GM12878 (cell line): Measurements from ENCODE around the gene PPHLN1. TPM values are rescaled to one million over a fixed set of nuclear protein-coding genes. Genes with fewer than 3 reads are reported as not detected.

Experiments
- BHLHE40 ChIP-seq, 2 experiments: fragments of 450-650 bp in 1 of 2; IDR thresholded peaks; 2 replicates each; pipeline ENCODE4 v1.6.1; 2011 to 2017; ENCODE audit warnings: low read depth in 2 of 2, borderline replicate concordance in 1 of 2, improper control_type of control experiment in 1 of 2, low read length in 1 of 2, mild to moderate bottlenecking in 1 of 2
- EP300 ChIP-seq, 2 experiments: fragments of 150-350 bp in 1 of 2; IDR thresholded peaks; 2 replicates each; pipeline ENCODE4 v1.6.1; 2011 to 2012; ENCODE audit warnings: low read depth in 2 of 2, low read length in 2 of 2, borderline replicate concordance in 1 of 2, improper control_type of control experiment in 1 of 2, inconsistent platforms in 1 of 2; ENCODE audit not compliant: control insufficient read depth in 1 of 2
- HCFC1 ChIP-seq: fragments of 150-350 bp; IDR thresholded peaks from 2 replicates; pipeline ENCODE4 v1.6.1; 2014; ENCODE audit warnings: low read length
- IKZF2 ChIP-seq, 2 experiments: fragments of 450-650 bp; IDR thresholded peaks; 2 replicates each; pipeline ENCODE4 v1.6.1; 2017; ENCODE audit warnings: mild to moderate bottlenecking in 2 of 2, moderate library complexity in 2 of 2
- NBN ChIP-seq: fragments of 450-650 bp; IDR thresholded peaks from 2 replicates; pipeline ENCODE4 v1.6.1; 2016
- NFXL1 ChIP-seq: fragments of 450-650 bp; IDR thresholded peaks from 2 replicates; pipeline ENCODE4 v1.6.1; 2017; ENCODE audit warnings: antibody characterized with exemption, mild to moderate bottlenecking, borderline replicate concordance
- PAX5 ChIP-seq: IDR thresholded peaks from 2 replicates; pipeline ENCODE4 v1.6.1; 2011; ENCODE audit warnings: low read depth, low read length, borderline replicate concordance
- POLR2A ChIP-seq: IDR thresholded peaks from 2 replicates; pipeline ENCODE4 v1.6.1; 2011; ENCODE audit warnings: low read depth, mild to moderate bottlenecking, low read length
- SRF ChIP-seq, 2 experiments: IDR thresholded peaks; 2 replicates each; pipeline ENCODE4 v1.6.1; 2011; ENCODE audit warnings: low read depth in 2 of 2, low read length in 2 of 2, mild to moderate bottlenecking in 1 of 2, moderate library complexity in 1 of 2
- ZNF384 ChIP-seq: IDR thresholded peaks from 2 replicates; pipeline ENCODE4 v1.6.1; 2012; ENCODE audit warnings: low read depth, mild to moderate bottlenecking, low read length, improper control_type of control experiment, borderline replicate concordance
- polyA plus RNA-seq, 11 experiments: library from polyadenylated mRNA; depleted of rRNA in 4 of 11; unstranded in 6 of 11; stranded (reverse) in 5 of 11; fragments of >200 nt; fragmentation: Nextera tagmentation in 4 of 11; fragmentation: Illumina TruSeq in 1 of 11; extraction: Ambion mirVana in 4 of 11; extraction: Trizol in 1 of 11; gene quantifications; 1 replicate in 1 of 11; 2 replicates in 10 of 11; pipeline versions ENCODE4 v1.2.1 to v1.2.3, GENCODE V29; 2011 to 2016; ENCODE audit warnings: inconsistent platforms in 2 of 11, missing spikeins in 2 of 11, low read depth in 1 of 11
- total RNA-seq, 4 experiments: library from RNA; depleted of rRNA in 3 of 4; stranded (reverse); fragments of >200 nt in 3 of 4; fragmentation: Illumina TruSeq in 1 of 4; extraction: Trizol in 1 of 4; gene quantifications; 2 replicates each; pipeline versions ENCODE4 v1.2.1 to v1.2.3, GENCODE V29; 2013 to 2021
- TF ChIP-seq, protein P1 (sequence below): IDR thresholded peaks from 2 replicates; pipeline ENCODE4 v1.6.1; 2012; ENCODE audit warnings: low read length, inconsistent platforms
- TF ChIP-seq, protein P2 (sequence below): fragments of 450-650 bp; IDR thresholded peaks from 2 replicates; pipeline ENCODE4 v1.6.1; 2017; ENCODE audit warnings: antibody characterized with exemption, mild to moderate bottlenecking, moderate library complexity
- TF ChIP-seq, protein P3 (sequence below): fragments of 450-650 bp; IDR thresholded peaks from 2 replicates; pipeline ENCODE4 v1.6.1; 2017; ENCODE audit warnings: low read depth, mild to moderate bottlenecking, moderate library complexity
- TF ChIP-seq, protein P4 (sequence below): fragments of 450-650 bp; IDR thresholded peaks from 2 replicates; pipeline ENCODE4 v1.6.1; 2017; ENCODE audit warnings: mild to moderate bottlenecking, moderate library complexity
- TF ChIP-seq, protein P5 (sequence below): fragments of 450-650 bp; conservative IDR thresholded peaks from 2 replicates; pipeline ENCODE4 v1.6.1; 2017; ENCODE audit warnings: mild to moderate bottlenecking, moderate library complexity

PPHLN1 gene
- total and polyA plus RNA-seq, 10 of the 15 experiments (the other 5 are each of a cell fraction or from before 2014, with no cell fraction given), result 73.6 to 117 (median 92.1) TPM

DNA sequence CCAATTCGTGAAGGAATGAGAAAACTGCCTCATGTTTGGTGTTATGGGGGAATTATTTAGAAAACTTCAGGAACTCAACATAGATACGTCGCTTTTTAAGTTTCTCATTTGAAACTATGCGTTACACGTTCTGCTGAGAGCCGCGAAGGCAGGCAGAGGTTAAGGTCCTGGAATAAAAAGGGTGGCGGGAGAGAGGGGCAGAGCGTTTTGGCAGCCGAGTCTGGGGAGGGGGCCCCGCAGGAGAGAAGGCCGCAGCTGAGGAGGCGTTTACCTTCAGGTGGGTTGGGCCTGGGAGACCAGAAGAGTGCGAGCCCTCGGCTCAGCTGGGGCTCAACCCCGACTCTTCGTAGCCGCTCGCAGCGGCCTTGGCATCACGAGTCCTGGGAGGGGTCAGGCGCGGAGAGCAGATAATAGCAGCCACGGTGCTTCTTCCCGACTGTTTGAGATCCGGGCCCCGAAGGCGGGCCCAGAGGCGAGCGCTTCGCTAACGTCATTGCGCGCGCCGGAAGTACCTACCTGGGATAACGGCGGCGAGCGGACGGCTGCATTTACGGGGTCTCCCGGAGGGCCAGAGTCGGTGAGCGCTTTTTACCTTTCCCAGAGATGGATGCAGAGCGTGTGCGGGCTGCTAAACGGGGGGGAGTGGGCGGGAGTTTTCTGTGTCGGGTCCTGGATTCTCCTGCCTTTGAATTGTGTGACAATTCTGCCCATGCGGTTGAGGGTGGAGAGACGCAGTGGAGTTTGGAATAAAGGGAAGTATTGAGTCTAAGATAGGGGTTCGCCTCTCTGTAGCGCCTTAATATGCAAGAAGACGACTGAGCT lies at the start of gene PPHLN1, which contains the start of gene ZCRB1 (continued):
- TF ChIP-seq, protein P1, sequence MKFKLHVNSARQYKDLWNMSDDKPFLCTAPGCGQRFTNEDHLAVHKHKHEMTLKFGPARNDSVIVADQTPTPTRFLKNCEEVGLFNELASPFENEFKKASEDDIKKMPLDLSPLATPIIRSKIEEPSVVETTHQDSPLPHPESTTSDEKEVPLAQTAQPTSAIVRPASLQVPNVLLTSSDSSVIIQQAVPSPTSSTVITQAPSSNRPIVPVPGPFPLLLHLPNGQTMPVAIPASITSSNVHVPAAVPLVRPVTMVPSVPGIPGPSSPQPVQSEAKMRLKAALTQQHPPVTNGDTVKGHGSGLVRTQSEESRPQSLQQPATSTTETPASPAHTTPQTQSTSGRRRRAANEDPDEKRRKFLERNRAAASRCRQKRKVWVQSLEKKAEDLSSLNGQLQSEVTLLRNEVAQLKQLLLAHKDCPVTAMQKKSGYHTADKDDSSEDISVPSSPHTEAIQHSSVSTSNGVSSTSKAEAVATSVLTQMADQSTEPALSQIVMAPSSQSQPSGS, result no peak
- TF ChIP-seq EP300 (IDR thresholded peaks at IDR 0.05; ENCODE audit: borderline replicate concordance in 1 of 2, control insufficient read depth in 1 of 2, low read depth in 2 of 2, low read length in 2 of 2) (no peak), BHLHE40 (IDR thresholded peaks at IDR 0.05; ENCODE audit: borderline replicate concordance in 1 of 2, low read depth in 2 of 2, low read length in 1 of 2) (peak in 1 of 2 experiments; percentile 57; a peak in 2 of 4 replicates), PAX5 (no peak; the same call in 1 of the 2 replicates), HCFC1 (peak; percentile 50), NFXL1 (no peak), IKZF2 (IDR thresholded peaks at IDR 0.05) (0 out of 4 replicates have a peak, but pooled peaks of 1 of the 2 experiments have one; percentile 25), NBN (peak; percentile 75; the same call in 1 of the 2 replicates), POLR2A (peak; percentile 88), ZNF384 (no peak), SRF (IDR thresholded peaks at IDR 0.05; ENCODE audit: low read depth in 2 of 2, low read length in 2 of 2) (peak in 1 of 2 experiments; percentile 70; a peak in 2 of 4 replicates)
- TF ChIP-seq, protein P2, sequence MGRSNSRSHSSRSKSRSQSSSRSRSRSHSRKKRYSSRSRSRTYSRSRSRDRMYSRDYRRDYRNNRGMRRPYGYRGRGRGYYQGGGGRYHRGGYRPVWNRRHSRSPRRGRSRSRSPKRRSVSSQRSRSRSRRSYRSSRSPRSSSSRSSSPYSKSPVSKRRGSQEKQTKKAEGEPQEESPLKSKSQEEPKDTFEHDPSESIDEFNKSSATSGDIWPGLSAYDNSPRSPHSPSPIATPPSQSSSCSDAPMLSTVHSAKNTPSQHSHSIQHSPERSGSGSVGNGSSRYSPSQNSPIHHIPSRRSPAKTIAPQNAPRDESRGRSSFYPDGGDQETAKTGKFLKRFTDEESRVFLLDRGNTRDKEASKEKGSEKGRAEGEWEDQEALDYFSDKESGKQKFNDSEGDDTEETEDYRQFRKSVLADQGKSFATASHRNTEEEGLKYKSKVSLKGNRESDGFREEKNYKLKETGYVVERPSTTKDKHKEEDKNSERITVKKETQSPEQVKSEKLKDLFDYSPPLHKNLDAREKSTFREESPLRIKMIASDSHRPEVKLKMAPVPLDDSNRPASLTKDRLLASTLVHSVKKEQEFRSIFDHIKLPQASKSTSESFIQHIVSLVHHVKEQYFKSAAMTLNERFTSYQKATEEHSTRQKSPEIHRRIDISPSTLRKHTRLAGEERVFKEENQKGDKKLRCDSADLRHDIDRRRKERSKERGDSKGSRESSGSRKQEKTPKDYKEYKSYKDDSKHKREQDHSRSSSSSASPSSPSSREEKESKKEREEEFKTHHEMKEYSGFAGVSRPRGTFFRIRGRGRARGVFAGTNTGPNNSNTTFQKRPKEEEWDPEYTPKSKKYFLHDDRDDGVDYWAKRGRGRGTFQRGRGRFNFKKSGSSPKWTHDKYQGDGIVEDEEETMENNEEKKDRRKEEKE, result no peak
- TF ChIP-seq, protein P3, sequence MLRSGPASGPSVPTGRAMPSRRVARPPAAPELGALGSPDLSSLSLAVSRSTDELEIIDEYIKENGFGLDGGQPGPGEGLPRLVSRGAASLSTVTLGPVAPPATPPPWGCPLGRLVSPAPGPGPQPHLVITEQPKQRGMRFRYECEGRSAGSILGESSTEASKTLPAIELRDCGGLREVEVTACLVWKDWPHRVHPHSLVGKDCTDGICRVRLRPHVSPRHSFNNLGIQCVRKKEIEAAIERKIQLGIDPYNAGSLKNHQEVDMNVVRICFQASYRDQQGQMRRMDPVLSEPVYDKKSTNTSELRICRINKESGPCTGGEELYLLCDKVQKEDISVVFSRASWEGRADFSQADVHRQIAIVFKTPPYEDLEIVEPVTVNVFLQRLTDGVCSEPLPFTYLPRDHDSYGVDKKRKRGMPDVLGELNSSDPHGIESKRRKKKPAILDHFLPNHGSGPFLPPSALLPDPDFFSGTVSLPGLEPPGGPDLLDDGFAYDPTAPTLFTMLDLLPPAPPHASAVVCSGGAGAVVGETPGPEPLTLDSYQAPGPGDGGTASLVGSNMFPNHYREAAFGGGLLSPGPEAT, result peak; percentile 75
- TF ChIP-seq, protein P4, sequence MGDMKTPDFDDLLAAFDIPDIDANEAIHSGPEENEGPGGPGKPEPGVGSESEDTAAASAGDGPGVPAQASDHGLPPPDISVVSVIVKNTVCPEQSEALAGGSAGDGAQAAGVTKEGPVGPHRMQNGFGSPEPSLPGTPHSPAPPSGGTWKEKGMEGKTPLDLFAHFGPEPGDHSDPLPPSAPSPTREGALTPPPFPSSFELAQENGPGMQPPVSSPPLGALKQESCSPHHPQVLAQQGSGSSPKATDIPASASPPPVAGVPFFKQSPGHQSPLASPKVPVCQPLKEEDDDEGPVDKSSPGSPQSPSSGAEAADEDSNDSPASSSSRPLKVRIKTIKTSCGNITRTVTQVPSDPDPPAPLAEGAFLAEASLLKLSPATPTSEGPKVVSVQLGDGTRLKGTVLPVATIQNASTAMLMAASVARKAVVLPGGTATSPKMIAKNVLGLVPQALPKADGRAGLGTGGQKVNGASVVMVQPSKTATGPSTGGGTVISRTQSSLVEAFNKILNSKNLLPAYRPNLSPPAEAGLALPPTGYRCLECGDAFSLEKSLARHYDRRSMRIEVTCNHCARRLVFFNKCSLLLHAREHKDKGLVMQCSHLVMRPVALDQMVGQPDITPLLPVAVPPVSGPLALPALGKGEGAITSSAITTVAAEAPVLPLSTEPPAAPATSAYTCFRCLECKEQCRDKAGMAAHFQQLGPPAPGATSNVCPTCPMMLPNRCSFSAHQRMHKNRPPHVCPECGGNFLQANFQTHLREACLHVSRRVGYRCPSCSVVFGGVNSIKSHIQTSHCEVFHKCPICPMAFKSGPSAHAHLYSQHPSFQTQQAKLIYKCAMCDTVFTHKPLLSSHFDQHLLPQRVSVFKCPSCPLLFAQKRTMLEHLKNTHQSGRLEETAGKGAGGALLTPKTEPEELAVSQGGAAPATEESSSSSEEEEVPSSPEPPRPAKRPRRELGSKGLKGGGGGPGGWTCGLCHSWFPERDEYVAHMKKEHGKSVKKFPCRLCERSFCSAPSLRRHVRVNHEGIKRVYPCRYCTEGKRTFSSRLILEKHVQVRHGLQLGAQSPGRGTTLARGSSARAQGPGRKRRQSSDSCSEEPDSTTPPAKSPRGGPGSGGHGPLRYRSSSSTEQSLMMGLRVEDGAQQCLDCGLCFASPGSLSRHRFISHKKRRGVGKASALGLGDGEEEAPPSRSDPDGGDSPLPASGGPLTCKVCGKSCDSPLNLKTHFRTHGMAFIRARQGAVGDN, result peak; percentile 33; the same call in 1 of the 2 replicates
- TF ChIP-seq, protein P5, sequence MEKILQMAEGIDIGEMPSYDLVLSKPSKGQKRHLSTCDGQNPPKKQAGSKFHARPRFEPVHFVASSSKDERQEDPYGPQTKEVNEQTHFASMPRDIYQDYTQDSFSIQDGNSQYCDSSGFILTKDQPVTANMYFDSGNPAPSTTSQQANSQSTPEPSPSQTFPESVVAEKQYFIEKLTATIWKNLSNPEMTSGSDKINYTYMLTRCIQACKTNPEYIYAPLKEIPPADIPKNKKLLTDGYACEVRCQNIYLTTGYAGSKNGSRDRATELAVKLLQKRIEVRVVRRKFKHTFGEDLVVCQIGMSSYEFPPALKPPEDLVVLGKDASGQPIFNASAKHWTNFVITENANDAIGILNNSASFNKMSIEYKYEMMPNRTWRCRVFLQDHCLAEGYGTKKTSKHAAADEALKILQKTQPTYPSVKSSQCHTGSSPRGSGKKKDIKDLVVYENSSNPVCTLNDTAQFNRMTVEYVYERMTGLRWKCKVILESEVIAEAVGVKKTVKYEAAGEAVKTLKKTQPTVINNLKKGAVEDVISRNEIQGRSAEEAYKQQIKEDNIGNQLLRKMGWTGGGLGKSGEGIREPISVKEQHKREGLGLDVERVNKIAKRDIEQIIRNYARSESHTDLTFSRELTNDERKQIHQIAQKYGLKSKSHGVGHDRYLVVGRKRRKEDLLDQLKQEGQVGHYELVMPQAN, result peak; percentile 64
